ENCODE results near the gene ATP6V1A.

Gene ATP6V1A

GRCh38 chr3:113745756-113746547 is 883 bp upstream of the ATP6V1A start, which contains the start of gene NAA50:
Gene NAA50 (minus strand): TSS chr3:113746249. CDS start chr3:113745949, 300 bp downstream.
- in situ Hi-C loops (cut with MboI; ENCODE audit: low sequenced_read_pairs): no loop called here

- in situ Hi-C loops (cut with MboI; ENCODE audit: low sequenced_read_pairs): no loop called here
Measured at GRCh38 chr3:113747283-113748046, 630 bp downstream of the ATP6V1A start.

GRCh38 chr3:113751141-113751540 is 4.3 kb downstream of the ATP6V1A start:
- in situ Hi-C loops (cut with MboI; ENCODE audit: low sequenced_read_pairs): no loop called here

- in situ Hi-C loops (cut with MboI; ENCODE audit: low sequenced_read_pairs): no loop called here
Measured at GRCh38 chr3:113753376-113753985, 6.6 kb downstream of the ATP6V1A start.

GRCh38 chr3:113754494-113755159 is 7.8 kb downstream of the ATP6V1A start:
- in situ Hi-C loops (cut with MboI; ENCODE audit: low sequenced_read_pairs): no loop called here

GRCh38 chr3:113758389-113759024 is 11.7 kb downstream of the ATP6V1A start:
- in situ Hi-C loops (cut with MboI; ENCODE audit: low sequenced_read_pairs): no loop called here

- in situ Hi-C loops (cut with MboI; ENCODE audit: low sequenced_read_pairs): no loop called here
Measured at GRCh38 chr3:113764698-113765097, 17.9 kb downstream of the ATP6V1A start.

GRCh38 chr3:113769551-113769950 is 22.7 kb downstream of the ATP6V1A start:
- in situ Hi-C loops (cut with MboI; ENCODE audit: low sequenced_read_pairs): no loop called here

GRCh38 chr3:113771993-113772392 is 25.2 kb downstream of the ATP6V1A start:
- in situ Hi-C loops (cut with MboI; ENCODE audit: low sequenced_read_pairs): no loop called here

GRCh38 chr3:113773381-113773780 is 26.5 kb downstream of the ATP6V1A start:
- in situ Hi-C loops (cut with MboI; ENCODE audit: low sequenced_read_pairs): no loop called here

- in situ Hi-C loops (cut with MboI; ENCODE audit: low sequenced_read_pairs): no loop called here
Measured at GRCh38 chr3:113775516-113775915, 28.7 kb downstream of the ATP6V1A start.

GRCh38 chr3:113776564-113776963 is 29.7 kb downstream of the ATP6V1A start:
- in situ Hi-C loops (cut with MboI; ENCODE audit: low sequenced_read_pairs): no loop called here

- in situ Hi-C loops (cut with MboI; ENCODE audit: low sequenced_read_pairs): no loop called here
Measured at GRCh38 chr3:113783463-113783862, 36.6 kb downstream of the ATP6V1A start.

GRCh38 chr3:113783980-113784379 is 37.1 kb downstream of the ATP6V1A start:
- in situ Hi-C loops (cut with MboI; ENCODE audit: low sequenced_read_pairs): no loop called here

GRCh38 chr3:113791381-113791780 is 44.5 kb downstream of the ATP6V1A start:
- in situ Hi-C loops (cut with MboI; ENCODE audit: low sequenced_read_pairs): no loop called here

- in situ Hi-C loops (cut with MboI; ENCODE audit: low sequenced_read_pairs): no loop called here
Measured at GRCh38 chr3:113794526-113794925, 47.7 kb downstream of the ATP6V1A start.

GRCh38 chr3:113795693-113796092 is 48.9 kb downstream of the ATP6V1A start:
- in situ Hi-C loops (cut with MboI; ENCODE audit: low sequenced_read_pairs): no loop called here

- in situ Hi-C loops (cut with MboI; ENCODE audit: low sequenced_read_pairs): no loop called here
Measured at GRCh38 chr3:113802795-113803455, 56.1 kb downstream of the ATP6V1A start.

GRCh38 chr3:113804661-113805060 is 57.8 kb downstream of the ATP6V1A start:
- in situ Hi-C loops (cut with MboI; ENCODE audit: low sequenced_read_pairs): no loop called here

GRCh38 chr3:113805249-113805648 is 58.4 kb downstream of the ATP6V1A start:
- in situ Hi-C loops (cut with MboI; ENCODE audit: low sequenced_read_pairs): no loop called here
